NCI-H2029 (cell line): ENCODE results near the gene SMTNL1.

ENCODE experiments used
- DNase-seq: peaks from one replicate; lab custom pipeline; 2025; lab: John Stamatoyannopoulos, UW

SMTNL1 gene

GRCh38 chr11:57544566-57544965 lies 7.2 kb downstream of the SMTNL1 start:
- DNase-seq: no peak

- no peak for DNase-seq
These were observed 8.5 kb downstream of the SMTNL1 start for GRCh38 chr11:57545883-57546282.

- DNase-seq: no peak
These were observed 9.1 kb downstream of the SMTNL1 start for GRCh38 chr11:57546451-57546850.

GRCh38 chr11:57546869-57547475 lies 9.6 kb downstream of the SMTNL1 start:
- no peak for DNase-seq

GRCh38 chr11:57547854-57548377 lies 10.5 kb downstream of the SMTNL1 start:
- DNase-seq: no peak

GRCh38 chr11:57549983-57550382 lies 12.6 kb downstream of the SMTNL1 start:
- DNase-seq: no peak

GRCh38 chr11:57551941-57552340 lies 14.5 kb downstream of the SMTNL1 start:
- DNase-seq: no peak

GRCh38 chr11:57552479-57552878 lies 15.1 kb downstream of the SMTNL1 start:
- no peak for DNase-seq

GRCh38 chr11:57555393-57555792 lies 18.0 kb downstream of the SMTNL1 start:
- DNase-seq: no peak

GRCh38 chr11:57556041-57556440 lies 18.6 kb downstream of the SMTNL1 start:
- no peak for DNase-seq

GRCh38 chr11:57560146-57560545 lies 22.8 kb downstream of the SMTNL1 start:
- peak; percentile 23 for DNase-seq

- DNase-seq: no peak
These were observed 25.2 kb downstream of the SMTNL1 start for GRCh38 chr11:57562596-57562995.

- DNase-seq: peak; percentile 80
These were observed 28.9 kb downstream of the SMTNL1 start for GRCh38 chr11:57566005-57566904.

- no peak for DNase-seq
These were observed 29.6 kb downstream of the SMTNL1 start for GRCh38 chr11:57566905-57567514.

- no peak for DNase-seq
These were observed 30.3 kb downstream of the SMTNL1 start, which contains the start of gene UBE2L6 for GRCh38 chr11:57567515-57568329. Gene UBE2L6 (minus strand): TSS chr11:57567672. CDS start chr11:57567611, 61 bp downstream.

GRCh38 chr11:57568330-57568766 lies 31.0 kb downstream of the SMTNL1 start:
- peak; percentile 62 for DNase-seq

GRCh38 chr11:57571606-57572005 lies 34.2 kb downstream of the SMTNL1 start:
- DNase-seq: no peak

GRCh38 chr11:57574061-57574460 lies 36.7 kb downstream of the SMTNL1 start:
- no peak for DNase-seq

- no peak for DNase-seq
These were observed 46.9 kb downstream of the SMTNL1 start for GRCh38 chr11:57584341-57584740.

- no peak for DNase-seq
These were observed 47.9 kb downstream of the SMTNL1 start for GRCh38 chr11:57585301-57585700.

GRCh38 chr11:57586711-57587245 lies 49.4 kb downstream of the SMTNL1 start:
- no peak for DNase-seq
